ENCODE data around the gene MMP13.

- no peak for TF ChIP-seq ATF2 (CRISPR knock-in tag; IDR thresholded peaks at IDR 0.05)
- no peak for TF ChIP-seq RAD21 (CRISPR knock-in tag; IDR thresholded peaks at IDR 0.05)
These were observed 21.9 kb downstream of the MMP13 start for GRCh38 chr11:102933627-102934026.
